ENCODE results near the gene CRY1. TPM values are rescaled to one million over a fixed set of nuclear protein-coding genes. Genes with fewer than 3 reads are reported as not detected.

Gene CRY1
- total RNA-seq, 6 experiments from 2014 or later, result 7.5 to 12.5 (median 10.6) TPM

DNA sequence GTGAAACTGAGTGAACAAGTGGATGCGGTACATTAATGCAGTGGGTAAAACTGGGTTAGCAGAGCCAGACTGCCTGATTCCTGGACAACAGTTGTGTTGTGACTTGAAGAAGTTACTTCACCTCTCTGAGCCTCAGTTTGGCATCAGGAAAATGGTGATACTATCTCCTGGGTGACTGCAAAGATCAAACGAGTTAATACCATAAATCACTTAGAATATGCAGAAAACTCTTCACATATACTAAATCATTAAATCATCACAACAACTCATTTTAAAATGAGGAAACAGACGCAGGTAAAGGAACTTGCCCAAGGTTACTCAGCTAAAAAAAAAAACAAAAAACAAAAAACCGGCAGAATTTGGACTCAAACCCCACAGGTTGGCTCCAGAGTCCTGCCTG is 107.2 kb downstream of the CRY1 start:
- Histone ChIP-seq H3K4me3 (peak overlapping the region; percentile 64 to 78 (median 70)), H3K9me3 (no peaks in the 10 kb centered on the region), H3K27ac (peak overlapping the region; percentile 71 to 79 (median 79)), H3K36me3 (no peaks in the 10 kb centered on the region), H3K27me3 (no peaks in the 10 kb centered on the region), H3K4me1 (peaks cover 0 to 12% (median 6%) of the 10 kb centered on the region in 4 donors)
- no peak for DNase-seq
- intact Hi-C loops (cut with DNase I), result no loop called here
- no peak for ATAC-seq
- WGBS (ENCODE audit: insufficient coverage, low coverage, low lambda C conversion rate, missing lambda C conversion rate), result 3% methylated on average over 3 of the region's 4 CpGs
- TF ChIP-seq POLR2A (IDR thresholded peaks at IDR 0.05), result no peak
- TF ChIP-seq, protein P1, sequence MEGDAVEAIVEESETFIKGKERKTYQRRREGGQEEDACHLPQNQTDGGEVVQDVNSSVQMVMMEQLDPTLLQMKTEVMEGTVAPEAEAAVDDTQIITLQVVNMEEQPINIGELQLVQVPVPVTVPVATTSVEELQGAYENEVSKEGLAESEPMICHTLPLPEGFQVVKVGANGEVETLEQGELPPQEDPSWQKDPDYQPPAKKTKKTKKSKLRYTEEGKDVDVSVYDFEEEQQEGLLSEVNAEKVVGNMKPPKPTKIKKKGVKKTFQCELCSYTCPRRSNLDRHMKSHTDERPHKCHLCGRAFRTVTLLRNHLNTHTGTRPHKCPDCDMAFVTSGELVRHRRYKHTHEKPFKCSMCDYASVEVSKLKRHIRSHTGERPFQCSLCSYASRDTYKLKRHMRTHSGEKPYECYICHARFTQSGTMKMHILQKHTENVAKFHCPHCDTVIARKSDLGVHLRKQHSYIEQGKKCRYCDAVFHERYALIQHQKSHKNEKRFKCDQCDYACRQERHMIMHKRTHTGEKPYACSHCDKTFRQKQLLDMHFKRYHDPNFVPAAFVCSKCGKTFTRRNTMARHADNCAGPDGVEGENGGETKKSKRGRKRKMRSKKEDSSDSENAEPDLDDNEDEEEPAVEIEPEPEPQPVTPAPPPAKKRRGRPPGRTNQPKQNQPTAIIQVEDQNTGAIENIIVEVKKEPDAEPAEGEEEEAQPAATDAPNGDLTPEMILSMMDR (IDR thresholded peaks at IDR 0.05), result no peak

DNA sequence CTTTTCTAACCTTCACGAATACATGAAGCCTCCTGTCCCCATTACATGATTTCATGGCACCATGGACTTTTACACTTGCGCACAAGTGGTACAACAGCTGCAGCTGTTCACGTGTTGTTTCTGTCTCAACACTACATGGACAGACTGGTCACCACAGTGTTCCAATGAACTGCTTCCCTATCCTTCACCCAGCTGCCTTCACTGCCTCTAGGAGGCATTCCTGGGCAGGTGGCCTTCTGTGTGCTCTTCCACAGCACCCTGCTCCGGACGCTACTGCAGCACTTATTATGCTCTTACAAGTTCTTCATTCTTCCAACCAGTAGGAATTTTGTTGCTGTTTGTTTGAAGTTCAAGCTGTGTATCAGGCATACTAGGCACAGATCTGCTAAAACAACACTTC is 107.9 kb downstream of the CRY1 start:
- Histone ChIP-seq H3K9me3 (no peaks in the 10 kb centered on the region), H3K27me3 (no peaks in the 10 kb centered on the region), H3K4me3 (peak overlapping the region in 1 of 3 donors; percentile 78), H3K4me1 (peaks cover 0 to 14% (median 6%) of the 10 kb centered on the region in 4 donors), H3K36me3 (no peaks in the 10 kb centered on the region), H3K27ac (no peak overlapping the region)
- ATAC-seq (peak in 1 of 4 donors; percentile 17), DNase-seq (no peak)
- 90% methylated on average over 3 of the region's 5 CpGs for WGBS (ENCODE audit: insufficient coverage, low coverage, low lambda C conversion rate, missing lambda C conversion rate)
- no peak for TF ChIP-seq POLR2A (IDR thresholded peaks at IDR 0.05)
- TF ChIP-seq, protein P1 (IDR thresholded peaks at IDR 0.05), result no peak
- intact Hi-C loops (cut with DNase I), result no loop called here

DNA sequence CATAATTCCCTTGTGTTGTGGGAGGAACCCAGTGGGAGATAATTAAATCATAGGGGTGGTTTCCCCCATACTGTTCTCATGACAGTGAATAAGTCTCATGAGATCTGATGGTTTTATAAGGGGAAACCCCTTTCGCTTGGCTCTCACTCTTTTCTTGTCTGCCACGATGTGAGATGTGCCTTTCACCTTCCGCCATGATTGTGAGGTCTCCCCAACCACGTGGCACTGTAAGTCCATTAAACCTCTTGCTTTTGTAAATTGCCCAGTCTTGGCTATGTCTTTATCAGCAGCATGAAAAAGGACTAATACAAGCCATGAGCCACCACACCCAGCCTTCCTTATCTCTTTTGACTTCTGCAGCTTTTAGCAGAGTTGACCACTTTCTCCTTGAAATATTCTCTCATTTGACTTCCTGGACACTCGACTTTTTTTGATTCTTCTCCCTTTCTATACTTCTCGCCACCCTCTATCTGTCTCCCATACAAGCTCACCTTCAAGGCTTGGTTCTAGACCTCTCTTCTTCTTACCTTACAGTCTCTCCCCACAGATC is 108.7 kb downstream of the CRY1 start:
- Histone ChIP-seq H3K4me3 (no peak overlapping the region), H3K27ac (no peak overlapping the region), H3K4me1 (peaks cover 0 to 16% (median 6%) of the 10 kb centered on the region in 4 donors), H3K9me3 (no peaks in the 10 kb centered on the region), H3K27me3 (no peaks in the 10 kb centered on the region), H3K36me3 (no peaks in the 10 kb centered on the region)
- intact Hi-C loops (cut with DNase I), result no loop called here
- DNase-seq, result no peak
- TF ChIP-seq POLR2A (IDR thresholded peaks at IDR 0.05), result no peak
- TF ChIP-seq, protein P1 (IDR thresholded peaks at IDR 0.05), result no peak
- ATAC-seq, result no peak
- 96% methylated on average over 6 of the region's 6 CpGs for WGBS (ENCODE audit: insufficient coverage, low coverage, low lambda C conversion rate, missing lambda C conversion rate)

DNA sequence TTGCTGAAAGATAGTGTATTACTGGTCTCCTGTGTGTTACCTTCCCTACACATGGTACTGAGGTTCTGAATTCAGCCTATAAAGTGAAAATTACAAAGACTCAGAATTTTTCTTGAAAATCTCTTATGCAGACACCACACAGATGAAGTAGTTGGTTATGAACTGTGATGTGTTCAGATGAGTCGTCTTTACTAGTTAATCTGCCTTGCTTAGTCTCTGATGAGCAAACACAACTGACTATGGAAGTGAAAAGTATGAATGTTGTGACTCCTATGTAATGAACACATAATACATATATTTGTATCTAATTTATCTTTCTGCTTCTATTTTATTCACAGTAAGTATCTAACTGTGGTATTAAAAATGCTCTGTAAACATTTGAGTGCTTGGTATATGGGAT is 111.1 kb downstream of the CRY1 start:
- no peaks in the 10 kb centered on the region for H3K36me3 ChIP-seq
- TF ChIP-seq, protein P1 (IDR thresholded peaks at IDR 0.05), result no peak
- no peaks in the 10 kb centered on the region for H3K27me3 ChIP-seq
- H3K9me3 ChIP-seq, result no peaks in the 10 kb centered on the region
- H3K4me3 ChIP-seq, result no peak overlapping the region
- DNase-seq (no peak), ATAC-seq (no peak)
- intact Hi-C loops (cut with DNase I), result no loop called here
- WGBS (ENCODE audit: insufficient coverage, low coverage, low lambda C conversion rate, missing lambda C conversion rate), result 86% methylated on average over 1 of the region's 1 CpG
- H3K4me1 ChIP-seq, result peaks cover 0 to 40% (median 14%) of the 10 kb centered on the region in 4 donors
- H3K27ac ChIP-seq, result no peak overlapping the region
